HG03025 (cell line): ENCODE measurements around the gene DMKN.

Experiments used
- ATAC-seq: cut with Tn5 transposase; IDR thresholded peaks from one replicate; pipeline ENCODE4 v1.9.1; 2021; ENCODE audit warnings: mild to moderate bottlenecking, moderate library complexity; ENCODE audit not compliant: unreplicated experiment, low FRiP score

Gene DMKN

DNA sequence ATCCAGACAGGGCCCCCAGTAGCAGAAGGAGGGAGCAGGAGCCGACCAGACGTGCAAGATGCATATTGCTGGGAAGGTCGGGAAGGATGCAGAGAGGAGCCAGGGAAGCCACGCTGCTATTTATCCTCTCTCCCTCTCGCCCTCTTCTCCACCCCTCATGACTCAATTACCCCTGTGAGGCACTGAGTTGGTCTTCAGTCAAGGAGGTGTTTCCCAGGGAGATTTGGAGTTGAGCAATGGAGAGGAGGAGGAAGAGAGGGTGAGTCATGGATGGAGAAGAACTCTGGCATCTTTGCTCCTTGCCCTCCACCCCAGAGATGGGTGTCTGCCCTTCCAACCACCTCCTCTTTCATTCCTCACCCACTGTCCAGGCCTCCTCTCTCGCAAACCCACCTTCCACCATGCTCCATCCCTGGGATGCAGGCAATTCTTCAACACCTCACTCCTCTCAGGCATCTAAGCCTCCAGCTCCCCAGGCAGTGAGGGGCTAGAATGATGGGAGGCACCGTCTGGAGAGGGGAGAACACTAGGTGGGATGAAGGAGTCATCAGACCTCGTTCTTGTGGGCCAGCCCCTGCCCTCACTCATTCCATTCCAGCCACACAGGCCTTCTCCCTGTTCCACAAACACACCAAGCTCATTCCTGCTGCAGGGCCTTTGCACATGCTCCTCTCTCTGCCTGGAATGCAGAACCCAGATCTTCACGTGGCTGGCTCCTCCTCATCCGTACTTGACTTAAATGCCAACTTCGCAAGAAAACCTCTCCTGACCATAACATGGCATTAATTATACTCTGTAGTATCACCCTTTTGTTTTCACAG, 15.0 kb upstream of the DMKN start, which contains the start of gene SBSN:
Gene SBSN (minus strand): TSS at position 94 of the 821 bp plus-strand sequence. CDS start 30 bp downstream, at position 64.
- no peak for ATAC-seq

DNA sequence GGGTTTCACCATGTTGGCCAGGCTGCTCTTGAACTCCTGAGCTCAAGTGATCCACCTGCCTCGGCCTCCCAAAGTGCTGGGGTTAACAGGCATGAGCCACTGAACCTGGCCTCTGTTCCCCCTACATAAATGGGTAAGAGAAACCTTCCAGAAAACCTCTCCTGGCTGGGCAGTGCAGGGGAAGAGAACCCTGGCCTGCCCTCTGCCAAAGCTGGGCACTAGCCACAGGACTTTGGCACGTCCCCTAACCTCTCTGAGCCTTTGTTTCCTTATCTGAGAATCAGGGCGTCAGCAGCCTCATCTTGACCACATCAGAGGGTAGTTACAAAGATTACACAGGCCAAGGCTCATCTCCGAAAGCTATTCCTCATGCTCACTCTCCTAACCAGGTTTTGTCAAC, 12.4 kb upstream of the DMKN start:
- ATAC-seq = no peak

DNA sequence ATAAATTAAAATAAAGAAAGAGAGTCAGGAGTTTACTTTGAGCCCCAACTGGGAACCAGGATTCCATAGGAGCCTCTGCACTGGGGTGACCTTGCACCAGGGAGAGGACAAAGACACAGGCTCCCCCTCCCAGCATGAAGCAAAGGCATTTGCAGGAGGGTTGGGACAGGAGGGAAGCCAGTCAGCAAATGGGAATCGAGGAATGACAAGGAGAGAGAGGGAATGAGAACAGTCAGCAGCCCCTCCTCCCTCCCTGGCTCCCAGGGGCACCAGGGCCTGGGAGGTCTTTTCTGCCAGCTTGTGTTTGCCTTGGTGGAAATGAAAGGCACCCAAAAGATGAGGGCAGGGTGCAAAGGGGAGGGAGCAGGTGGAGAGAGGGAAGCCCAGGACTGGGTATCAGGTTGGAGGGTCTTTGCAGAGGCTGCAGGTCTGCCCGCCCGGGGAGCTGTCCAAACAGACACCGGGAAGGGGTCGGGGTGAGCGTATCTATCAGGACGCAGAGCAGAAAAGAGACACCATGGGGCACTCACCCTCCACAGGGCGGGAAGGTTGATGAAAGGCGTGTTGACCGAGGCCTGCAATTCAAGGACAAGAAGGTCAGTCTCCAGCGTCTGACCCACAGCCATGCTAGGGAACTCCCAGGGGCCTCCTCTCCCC, 10.9 kb upstream of the DMKN start:
- ATAC-seq = no peak

DNA sequence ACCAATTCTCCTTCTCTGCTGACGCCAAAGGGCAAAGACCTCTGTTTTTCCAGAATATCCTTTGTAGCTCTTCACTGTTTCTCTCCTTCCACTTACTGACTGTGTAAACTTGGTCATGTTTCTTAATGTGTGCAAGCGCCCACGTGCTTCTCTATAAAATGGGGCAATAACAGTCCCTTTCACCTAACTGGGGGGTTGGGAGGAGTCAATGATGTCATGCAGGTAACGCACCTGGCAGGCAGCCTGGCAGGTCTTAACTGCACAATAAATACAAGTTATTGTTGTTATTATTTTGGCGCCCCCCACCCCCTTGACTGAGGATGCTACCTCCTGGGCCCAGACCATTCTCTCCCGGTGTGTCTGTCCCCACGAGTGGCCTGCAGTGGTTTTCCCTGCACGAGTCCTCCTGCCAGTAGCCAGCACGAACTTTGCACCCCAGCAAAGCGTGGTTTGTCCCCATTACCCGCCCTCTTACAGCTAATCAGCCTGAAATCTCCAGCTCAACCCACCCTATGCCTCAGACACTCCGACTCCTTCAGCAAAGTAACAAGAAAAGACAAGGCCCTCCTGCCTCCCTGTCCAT, 9.4 kb upstream of the DMKN start:
- ATAC-seq = no peak

DNA sequence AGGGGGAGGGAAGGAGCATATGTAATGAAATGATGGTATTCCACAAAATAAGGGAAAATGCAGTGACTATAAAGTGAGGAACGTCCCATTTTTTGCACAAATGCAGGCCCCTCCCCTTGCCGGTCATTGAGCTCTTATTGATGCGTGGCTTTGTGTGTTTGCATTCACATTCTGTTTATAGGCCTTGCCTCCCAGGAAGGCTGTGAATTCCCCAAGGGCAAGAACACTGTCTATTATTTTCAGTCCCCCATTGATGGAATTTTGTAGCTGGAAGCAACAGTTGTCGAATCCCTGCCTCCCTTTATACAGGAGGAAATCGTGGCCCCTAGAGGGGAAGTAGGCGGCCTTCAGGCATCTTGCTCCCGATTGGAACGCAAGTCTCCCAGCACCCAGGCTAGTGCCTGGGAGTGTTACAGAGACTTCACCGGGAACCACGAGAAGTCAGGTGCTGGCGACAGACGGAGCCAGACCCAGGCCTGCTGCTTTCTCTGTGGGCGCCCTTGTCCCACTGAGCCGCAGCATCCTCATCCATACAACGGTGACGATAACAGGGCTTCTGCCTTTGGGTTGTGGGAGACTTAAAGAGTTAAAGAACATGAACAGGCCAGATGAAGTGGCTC, 7.8 kb upstream of the DMKN start:
- no peak for ATAC-seq

DNA sequence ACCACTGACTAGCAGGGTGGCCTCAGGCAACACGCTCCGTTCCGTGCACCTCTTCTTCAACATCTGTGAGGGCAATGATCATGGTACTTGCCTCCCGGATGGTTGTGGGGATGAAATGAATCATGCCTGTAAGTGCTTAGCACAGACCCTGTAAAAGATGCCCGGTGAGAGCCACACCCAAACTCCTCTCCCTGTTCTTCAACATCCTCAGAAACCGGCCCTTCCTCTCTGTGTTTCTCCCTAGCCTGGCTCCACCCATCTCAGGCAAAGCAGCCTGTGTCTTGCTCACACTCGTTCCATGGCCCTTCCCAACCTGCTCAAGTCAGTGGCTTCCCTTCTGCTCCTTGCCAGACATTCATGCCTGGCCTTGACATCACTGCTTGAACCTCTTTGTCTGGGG, 5.8 kb upstream of the DMKN start:
- no peak for ATAC-seq

DNA sequence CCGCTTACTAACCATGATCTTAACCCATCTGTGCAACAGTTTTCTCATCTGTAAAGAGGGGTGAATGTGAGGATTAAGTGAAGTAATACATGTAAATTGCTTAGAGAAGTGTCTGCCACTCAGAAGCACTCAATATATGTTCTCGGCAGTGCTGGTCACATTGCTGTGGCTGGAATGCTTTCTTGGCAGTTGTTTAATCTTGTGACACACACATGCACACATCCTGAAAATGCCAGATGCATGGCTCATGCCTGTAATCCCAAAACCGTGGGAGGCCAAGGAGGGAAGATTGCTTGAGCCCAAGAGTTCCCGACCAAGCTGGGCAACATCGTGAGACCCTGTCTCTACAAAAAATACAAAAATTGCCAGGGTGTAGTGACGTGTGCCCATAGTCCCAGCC, 4.9 kb upstream of the DMKN start:
- ATAC-seq = no peak

DNA sequence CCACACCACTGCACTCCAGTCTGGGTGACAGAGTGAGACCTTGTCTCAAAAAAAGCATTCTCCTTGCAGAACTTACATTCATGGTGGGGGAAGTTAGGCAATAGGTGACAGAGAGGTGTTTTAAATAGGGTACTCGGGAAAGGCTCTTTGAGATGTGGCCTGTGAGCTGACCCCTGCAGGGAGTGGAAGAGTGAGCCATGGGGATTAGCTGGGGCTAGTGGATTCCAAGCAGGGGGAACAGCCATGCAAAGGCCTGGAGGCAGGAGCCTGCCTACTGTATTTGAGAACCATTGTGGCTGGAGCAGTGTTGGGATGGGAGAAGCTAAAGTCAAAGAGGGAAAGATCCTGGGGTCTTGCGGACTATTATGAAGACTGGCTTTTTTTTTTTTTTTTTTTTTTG, 3.9 kb upstream of the DMKN start:
- ATAC-seq = no peak

DNA sequence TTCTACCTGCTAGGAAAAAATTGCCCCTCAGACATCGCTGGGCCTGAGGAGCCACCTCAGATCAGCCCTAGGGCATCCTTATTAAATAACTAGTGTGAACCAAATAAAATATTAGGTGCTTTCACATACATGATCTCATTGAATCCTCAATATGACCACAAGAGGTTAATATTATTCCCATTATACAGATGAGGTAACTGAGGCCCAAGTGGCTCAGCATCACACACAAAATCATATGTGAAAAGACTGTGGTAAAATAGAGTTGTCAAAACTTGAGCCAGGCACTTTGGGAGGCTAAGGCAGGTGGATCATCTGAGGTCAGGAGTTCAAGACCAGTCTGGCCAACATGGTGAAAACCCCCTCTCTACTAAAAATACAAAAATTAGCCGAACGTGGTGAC, 2.9 kb upstream of the DMKN start:
- ATAC-seq = no peak

DNA sequence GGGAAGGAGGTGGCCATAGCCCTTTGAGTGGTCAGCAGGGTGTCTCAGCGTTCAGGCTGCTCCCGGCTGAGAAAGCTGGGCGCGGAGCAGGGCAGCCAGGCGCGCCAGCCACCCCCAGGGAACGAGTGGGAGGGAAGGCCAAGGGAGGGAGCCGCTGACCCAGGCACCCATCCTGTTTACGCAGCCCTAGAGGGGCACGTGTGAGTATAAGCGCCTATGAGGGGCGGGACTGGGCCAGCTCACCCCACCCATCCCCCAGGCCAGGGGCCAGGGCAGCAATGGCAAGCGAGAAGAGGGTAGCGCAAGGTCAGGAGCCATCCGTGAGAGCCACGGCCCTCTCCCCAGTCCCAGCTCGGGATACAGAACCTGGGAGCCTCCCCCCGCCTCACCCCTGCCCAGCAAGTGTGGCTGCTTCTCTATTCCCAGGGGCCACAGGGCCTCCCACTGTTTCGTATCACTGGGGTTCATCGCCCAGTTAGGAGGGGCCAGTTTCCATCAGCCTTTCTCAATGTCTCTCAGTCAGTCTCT, 897 bp upstream of the DMKN start:
- ATAC-seq = no peak

DNA sequence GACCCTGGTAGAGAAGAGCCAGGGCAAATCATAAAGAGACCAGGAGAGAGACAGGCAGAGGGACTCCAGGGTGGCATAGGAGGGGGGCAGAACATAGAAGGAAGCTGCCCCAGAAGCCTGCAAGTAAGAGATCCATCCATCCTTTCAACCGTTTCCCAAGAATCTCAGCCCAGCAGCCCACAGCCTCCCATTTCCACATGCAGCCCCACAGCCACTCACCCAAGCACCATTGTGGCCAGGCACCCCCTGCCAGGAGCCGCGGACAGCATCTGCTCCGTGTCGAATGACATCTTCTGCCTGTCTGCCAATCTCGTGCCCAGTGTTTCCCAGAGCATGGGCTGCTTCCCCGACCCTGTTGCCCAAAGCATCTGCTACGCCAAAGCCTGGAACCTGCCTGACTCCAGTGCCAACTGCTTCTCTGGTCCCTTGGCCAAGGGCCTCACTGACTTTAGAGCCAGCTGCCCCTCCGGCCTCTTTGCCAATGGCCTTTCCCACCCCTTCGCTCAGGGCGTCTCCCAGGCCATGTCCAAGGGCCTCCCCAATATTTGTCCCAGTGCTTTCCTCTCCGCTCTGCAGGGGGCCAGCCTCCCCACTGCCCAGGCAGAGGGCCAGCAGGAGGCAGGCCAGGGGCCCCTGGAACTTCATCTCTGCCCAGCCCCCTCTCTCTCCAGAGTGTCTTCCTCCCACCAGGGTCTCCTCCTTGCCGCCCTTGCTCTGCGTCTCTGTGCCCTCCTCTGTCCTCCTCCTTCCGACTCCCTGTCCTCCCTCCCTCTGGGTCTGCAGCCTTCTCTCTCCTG, 420 bp downstream of the DMKN start:
- ATAC-seq = no peak

DNA sequence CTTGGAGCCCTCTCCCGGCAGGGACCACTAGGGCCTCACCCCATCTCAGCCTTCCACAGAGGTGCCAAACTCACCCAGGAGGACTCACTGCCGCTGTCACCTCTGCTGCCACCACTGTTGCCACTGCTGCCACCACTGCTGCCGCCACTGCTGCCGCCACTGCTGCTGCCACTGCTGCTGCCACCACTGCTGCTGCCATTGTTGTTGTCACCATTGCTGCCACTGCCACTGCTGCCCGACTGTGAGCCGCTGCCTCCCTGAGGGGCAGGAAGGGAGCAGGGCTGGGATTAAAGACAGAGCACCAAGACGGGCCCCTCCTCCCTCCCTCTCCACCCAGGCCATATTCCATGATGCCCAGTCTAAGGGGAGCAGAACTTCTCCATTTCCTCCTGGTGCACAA, 2.1 kb downstream of the DMKN start:
- ATAC-seq = no peak

DNA sequence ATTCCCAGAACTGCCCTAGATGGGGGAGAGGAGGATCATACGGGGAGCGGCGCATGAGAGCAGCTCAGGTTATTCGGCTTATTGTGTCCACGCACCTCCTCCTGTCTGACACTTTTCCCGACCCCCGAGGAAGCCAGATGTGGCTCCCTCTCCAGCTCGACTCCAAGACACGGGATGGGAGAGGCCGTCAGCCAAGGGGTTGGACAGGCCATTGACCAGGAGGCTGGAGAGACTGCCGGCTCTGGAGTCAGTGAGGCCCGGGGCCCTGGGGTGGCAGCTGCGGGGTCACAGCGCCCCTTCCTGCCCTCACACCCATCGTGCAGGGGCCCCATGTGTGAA, 2.9 kb downstream of the DMKN start:
- ATAC-seq = no peak

DNA sequence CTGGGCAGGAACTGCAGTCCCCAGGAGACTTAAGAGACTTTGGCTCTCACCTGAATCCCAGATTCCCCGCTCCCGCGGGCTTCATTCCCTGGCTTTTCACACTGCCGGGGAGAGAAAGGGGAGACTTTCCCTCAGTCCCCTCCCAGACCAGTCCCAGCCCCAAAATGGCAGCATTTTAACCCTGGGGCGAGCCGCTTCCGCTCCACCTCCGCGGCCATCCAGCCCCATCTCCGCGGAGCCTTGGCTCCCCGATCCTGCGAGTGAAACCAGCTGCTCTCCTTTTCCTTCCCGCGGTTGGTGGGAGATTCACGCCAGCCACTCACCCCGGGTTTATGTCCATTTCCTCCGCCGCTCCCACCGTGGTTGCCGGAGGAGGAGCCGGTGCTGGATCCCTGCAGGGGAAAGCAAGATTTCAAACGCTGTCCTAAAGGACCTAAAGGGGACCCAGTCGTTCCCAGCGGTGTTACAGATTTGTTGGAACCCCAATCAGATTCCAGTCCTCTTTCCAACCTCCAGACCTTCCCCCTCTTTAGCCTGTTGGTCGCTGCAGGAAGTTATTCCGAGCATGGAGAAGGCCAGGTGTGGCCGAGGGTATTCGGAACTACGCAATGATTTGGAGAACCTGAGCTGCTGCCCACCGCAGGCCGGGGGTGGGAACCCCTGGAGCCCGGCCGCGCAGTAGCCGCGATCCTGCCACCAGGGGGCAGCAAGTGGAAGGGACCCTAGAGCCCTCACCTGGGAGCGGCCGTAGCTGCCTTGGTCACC, 3.4 kb downstream of the DMKN start:
- no peak for ATAC-seq

DNA sequence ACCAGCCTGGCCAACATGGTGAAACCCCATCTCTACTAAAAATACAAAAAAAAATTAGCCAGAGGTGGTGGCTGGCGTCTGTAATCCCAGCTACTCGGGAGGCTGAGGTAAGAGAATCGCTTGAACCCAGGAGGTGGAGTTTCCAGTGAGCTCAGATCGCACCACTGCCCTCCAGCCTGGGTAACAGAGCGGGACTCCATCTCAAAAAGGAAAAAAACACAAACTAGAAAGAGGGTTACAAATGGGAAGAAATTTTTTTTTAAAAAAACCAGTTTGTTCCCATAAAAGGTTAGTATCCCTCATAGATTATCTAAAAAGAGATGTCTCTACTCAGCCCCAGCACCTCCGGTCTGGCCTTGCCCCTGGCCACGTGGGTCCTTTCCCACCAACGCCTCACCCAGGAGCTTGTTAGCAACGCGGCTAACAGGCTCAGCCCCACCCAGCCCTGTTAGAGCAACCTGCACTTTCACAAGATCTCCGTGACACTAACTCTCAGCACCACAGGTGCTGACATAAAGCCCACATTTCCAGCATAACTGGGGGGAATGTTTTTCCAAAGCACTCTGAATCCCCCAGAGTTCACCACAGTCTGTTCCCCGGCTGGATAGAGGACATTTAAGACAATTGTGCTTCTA, 4.3 kb downstream of the DMKN start:
- ATAC-seq = no peak

DNA sequence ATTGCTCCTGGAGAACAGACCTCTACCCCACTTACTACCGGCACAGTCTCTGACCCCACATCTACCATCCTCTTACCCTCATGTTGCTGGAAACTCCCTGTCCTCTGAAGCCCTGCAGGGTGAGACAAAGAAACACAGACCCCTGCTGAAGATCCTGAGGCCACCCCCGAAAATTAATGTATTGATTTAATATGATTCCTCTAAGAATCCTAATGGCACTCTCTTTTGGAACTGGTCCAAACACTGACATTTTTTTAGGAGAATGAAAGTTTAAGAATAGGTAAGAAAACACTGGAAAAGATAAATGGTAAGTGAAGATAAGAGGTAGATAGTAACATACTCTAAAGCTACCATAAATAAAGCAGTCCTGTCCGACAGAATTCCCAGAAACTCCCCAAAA, 5.3 kb downstream of the DMKN start:
- no peak for ATAC-seq

DNA sequence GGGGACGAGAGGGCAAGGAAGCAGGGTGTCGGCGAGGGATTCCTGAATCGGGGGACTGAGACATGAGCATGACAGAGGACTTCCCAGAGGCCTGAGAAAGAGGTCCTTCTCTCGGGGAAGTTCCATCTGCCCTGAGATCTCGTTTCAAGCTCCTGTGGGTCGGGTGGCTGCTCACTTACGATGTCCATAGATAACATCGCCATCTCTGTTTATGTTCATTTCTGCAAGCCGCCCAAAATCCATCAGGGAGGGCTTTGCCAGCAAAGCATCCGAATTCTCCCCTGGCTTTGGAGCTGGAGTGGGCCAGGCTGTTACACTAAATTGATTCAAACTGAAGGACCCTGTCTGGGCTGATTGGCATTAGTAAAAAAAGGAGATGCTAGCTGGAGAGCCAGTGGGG, 5.9 kb downstream of the DMKN start:
- no peak for ATAC-seq

DNA sequence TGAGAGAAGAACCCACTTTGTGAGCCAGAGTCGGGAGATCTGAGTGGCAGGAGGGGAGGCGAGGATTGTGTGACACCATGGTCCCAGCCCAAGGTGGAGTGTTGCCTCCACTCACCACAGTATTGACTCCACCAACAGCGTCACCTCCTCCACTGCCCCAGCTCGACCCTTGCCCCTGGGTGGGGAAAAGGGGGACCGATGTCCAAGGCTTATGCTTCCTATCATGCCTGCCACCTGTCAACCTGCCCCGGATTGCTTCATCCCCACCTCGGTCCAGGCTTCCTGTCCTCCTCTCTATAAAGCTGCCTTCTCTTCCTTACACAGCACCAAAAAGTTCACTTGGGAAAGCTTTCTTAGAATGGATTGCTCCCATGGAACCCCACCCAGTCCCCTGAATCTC, 7.4 kb downstream of the DMKN start:
- ATAC-seq = no peak

DNA sequence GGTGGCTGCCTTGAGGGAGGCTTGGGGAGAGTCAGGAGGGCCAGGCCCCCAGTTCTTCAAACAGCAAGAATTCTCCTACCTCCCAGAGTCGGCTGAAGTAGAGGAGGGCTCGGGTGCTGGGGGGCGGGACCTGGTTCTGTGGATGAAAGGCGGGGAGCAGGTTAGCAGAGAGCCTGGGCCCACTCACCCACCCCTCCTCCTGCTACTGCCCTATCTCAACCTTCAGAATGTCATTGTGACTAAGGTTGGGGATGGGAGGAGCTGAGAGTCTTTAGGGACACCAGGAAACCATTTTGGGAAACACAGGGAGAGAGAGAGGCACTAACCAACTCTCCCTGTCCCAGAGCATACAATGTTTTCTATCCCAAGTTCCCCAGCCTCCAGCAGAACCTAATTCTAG, 10.7 kb downstream of the DMKN start:
- no peak for ATAC-seq
